ENCODE measurements around the gene MEOX2. TPM values are rescaled to one million over a fixed set of nuclear protein-coding genes. Genes with fewer than 3 reads are reported as not detected.

Gene MEOX2
- total and polyA plus RNA-seq, 4 donors = 3.0 to 103 (median 13.6) TPM

DNA sequence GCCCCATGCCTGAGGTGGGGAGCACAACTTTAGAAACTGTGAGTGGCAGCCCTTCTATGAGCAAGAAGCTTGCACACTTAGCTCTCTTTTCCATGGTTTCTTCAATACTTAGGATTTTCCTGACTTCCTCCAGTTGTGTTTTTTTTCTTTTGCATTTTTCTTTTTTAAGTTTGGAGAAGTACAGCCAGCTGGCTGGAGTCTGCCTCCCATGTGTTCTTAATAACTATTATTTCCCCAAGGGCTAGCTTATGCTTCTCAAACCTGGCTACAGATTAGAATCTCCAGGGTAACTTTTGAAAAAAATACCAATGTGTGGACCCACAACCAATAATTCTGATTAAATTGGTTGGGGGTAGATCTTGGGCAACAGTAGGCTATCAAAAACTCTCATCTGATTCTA is 37.4 kb upstream of the MEOX2 start:
- no peak for DNase-seq
- Histone ChIP-seq H3K4me3 (no peak overlapping the region), H3K36me3 (ENCODE audit: control insufficient read depth in 4 of 4, insufficient read depth in 4 of 4, low read length in 4 of 4) (no peaks in the 10 kb centered on the region), H3K27ac (ENCODE audit: low read depth in 1 of 2, low read length in 1 of 2) (no peak overlapping the region), H3K27me3 (ENCODE audit: control insufficient read depth in 3 of 3, insufficient read depth in 3 of 3, low read length in 2 of 3) (no peaks in the 10 kb centered on the region), H3K9me3 (ENCODE audit: control insufficient read depth in 4 of 4, insufficient read depth in 3 of 4, low read length in 3 of 4) (no peaks in the 10 kb centered on the region), H3K4me1 (ENCODE audit: control insufficient read depth in 5 of 5, insufficient read depth in 5 of 5, low read length in 5 of 5) (peaks cover 0 to 2% (median 0%) of the 10 kb centered on the region in 5 donors), H3K9ac (ENCODE audit: insufficient read depth in 1 of 2, low read length in 2 of 2) (no peak overlapping the region)
- no peak for ATAC-seq (ENCODE audit: insufficient read depth, low FRiP score)
- TF ChIP-seq, protein P1, sequence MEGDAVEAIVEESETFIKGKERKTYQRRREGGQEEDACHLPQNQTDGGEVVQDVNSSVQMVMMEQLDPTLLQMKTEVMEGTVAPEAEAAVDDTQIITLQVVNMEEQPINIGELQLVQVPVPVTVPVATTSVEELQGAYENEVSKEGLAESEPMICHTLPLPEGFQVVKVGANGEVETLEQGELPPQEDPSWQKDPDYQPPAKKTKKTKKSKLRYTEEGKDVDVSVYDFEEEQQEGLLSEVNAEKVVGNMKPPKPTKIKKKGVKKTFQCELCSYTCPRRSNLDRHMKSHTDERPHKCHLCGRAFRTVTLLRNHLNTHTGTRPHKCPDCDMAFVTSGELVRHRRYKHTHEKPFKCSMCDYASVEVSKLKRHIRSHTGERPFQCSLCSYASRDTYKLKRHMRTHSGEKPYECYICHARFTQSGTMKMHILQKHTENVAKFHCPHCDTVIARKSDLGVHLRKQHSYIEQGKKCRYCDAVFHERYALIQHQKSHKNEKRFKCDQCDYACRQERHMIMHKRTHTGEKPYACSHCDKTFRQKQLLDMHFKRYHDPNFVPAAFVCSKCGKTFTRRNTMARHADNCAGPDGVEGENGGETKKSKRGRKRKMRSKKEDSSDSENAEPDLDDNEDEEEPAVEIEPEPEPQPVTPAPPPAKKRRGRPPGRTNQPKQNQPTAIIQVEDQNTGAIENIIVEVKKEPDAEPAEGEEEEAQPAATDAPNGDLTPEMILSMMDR (IDR thresholded peaks at IDR 0.05; ENCODE audit: control extremely low read depth, extremely low read depth) = no peak

DNA sequence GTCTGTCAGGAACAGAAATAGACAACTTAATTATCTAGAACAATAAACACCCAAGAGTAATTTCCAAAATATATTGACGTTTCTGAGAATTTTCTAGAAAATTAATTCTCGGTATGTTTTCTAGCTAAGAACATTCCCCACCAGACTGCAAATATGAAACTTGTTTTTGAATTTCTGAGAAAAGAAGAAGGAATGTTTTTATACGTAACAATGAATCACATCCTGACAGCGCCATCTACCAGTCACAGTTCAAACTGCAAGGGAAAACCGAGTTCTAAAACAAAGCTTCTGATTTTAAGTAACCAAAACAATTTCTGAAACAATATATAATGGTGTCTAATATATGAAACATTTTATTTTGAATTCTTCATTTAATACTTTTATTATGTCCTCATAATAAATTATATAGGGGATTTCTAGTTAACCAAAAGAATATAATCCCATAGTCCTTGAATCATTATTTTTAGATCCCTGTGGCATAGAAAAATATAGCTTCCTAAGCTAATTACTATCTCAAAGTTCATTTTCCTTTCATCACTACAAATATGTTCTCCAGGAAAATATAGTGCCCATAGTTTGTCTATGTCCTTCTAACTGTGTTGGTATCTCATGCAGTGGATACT is 34.5 kb upstream of the MEOX2 start:
- 60 to 71% methylated on average over 5 of the region's 5 CpGs for WGBS, 2 donors
- Histone ChIP-seq H3K9ac (ENCODE audit: insufficient read depth in 1 of 2, low read length in 2 of 2) (no peak overlapping the region), H3K36me3 (ENCODE audit: control insufficient read depth in 4 of 4, insufficient read depth in 4 of 4, low read length in 4 of 4) (no peaks in the 10 kb centered on the region), H3K4me1 (ENCODE audit: control insufficient read depth in 5 of 5, insufficient read depth in 5 of 5, low read length in 5 of 5) (peaks cover 0 to 2% (median 0%) of the 10 kb centered on the region in 5 donors), H3K9me3 (ENCODE audit: control insufficient read depth in 4 of 4, insufficient read depth in 3 of 4, low read length in 3 of 4) (no peaks in the 10 kb centered on the region), H3K27ac (ENCODE audit: low read depth in 1 of 2, low read length in 1 of 2) (no peak overlapping the region), H3K4me3 (no peak overlapping the region), H3K27me3 (ENCODE audit: control insufficient read depth in 3 of 3, insufficient read depth in 3 of 3, low read length in 2 of 3) (no peaks in the 10 kb centered on the region)
- DNase-seq = peak in 1 of 3 donors; percentile 33
- ATAC-seq (ENCODE audit: insufficient read depth, low FRiP score) = no peak
- TF ChIP-seq, protein P1 (IDR thresholded peaks at IDR 0.05; ENCODE audit: control extremely low read depth, extremely low read depth) = no peak

DNA sequence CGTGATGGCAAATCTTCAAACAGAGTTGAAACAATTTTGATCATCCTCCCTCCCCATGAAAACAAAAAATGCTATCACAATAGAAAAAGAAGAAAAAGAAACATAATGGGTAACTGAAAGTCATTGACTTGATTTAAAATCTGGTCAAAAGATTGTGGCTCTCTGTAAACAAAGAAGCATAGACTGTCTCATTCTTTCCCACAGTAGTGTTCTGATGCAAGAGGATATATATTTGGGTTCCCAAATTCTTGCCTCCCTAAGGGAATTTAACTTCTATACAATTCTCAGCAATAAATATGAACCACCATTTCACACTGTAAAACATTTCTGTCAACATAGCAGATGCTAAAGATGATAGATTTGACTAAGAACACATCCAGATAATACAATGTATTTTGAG is 32.8 kb upstream of the MEOX2 start:
- no peak overlapping the region for H3K9ac ChIP-seq (ENCODE audit: insufficient read depth in 1 of 2, low read length in 2 of 2)
- H3K9me3 ChIP-seq (ENCODE audit: control insufficient read depth in 4 of 4, insufficient read depth in 3 of 4, low read length in 3 of 4) = no peaks in the 10 kb centered on the region
- H3K4me3 ChIP-seq = no peak overlapping the region
- H3K27ac ChIP-seq (ENCODE audit: low read depth in 1 of 2, low read length in 1 of 2) = no peak overlapping the region
- peaks cover 0 to 2% (median 0%) of the 10 kb centered on the region in 5 donors for H3K4me1 ChIP-seq (ENCODE audit: control insufficient read depth in 5 of 5, insufficient read depth in 5 of 5, low read length in 5 of 5)
- TF ChIP-seq, protein P1 (IDR thresholded peaks at IDR 0.05; ENCODE audit: control extremely low read depth, extremely low read depth) = no peak
- 84 to 93% methylated on average over 1 of the region's 1 CpG for WGBS, 2 donors
- ATAC-seq (ENCODE audit: insufficient read depth, low FRiP score) (no peak), DNase-seq (no peak)
- H3K27me3 ChIP-seq (ENCODE audit: control insufficient read depth in 3 of 3, insufficient read depth in 3 of 3, low read length in 2 of 3) = no peaks in the 10 kb centered on the region
- no peaks in the 10 kb centered on the region for H3K36me3 ChIP-seq (ENCODE audit: control insufficient read depth in 4 of 4, insufficient read depth in 4 of 4, low read length in 4 of 4)

DNA sequence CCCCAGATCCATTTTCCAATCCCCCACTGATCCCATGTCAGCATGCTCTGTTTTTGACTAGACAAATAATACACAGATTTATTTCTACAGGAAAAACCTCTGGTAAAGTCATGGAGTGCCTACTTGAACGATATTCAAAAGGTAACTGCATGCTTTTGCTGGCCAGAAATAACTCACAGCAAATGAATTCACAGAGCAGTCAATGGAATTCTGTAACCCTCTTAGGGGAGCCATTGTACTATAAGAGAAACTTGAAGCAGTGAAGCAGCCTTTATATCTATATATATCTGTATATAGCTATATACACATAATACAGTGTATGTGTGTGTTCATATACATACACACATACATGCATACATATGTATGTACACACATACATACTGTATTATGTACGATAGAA is 29.0 kb upstream of the MEOX2 start:
- Histone ChIP-seq H3K27me3 (ENCODE audit: control insufficient read depth in 3 of 3, insufficient read depth in 3 of 3, low read length in 2 of 3) (no peaks in the 10 kb centered on the region), H3K27ac (ENCODE audit: low read depth in 1 of 2, low read length in 1 of 2) (no peak overlapping the region), H3K4me3 (no peak overlapping the region), H3K9me3 (ENCODE audit: control insufficient read depth in 4 of 4, insufficient read depth in 3 of 4, low read length in 3 of 4) (no peaks in the 10 kb centered on the region), H3K36me3 (ENCODE audit: control insufficient read depth in 4 of 4, insufficient read depth in 4 of 4, low read length in 4 of 4) (no peaks in the 10 kb centered on the region), H3K4me1 (ENCODE audit: control insufficient read depth in 5 of 5, insufficient read depth in 5 of 5, low read length in 5 of 5) (no peaks in the 10 kb centered on the region), H3K9ac (ENCODE audit: insufficient read depth in 1 of 2, low read length in 2 of 2) (no peak overlapping the region)
- TF ChIP-seq, protein P1 (IDR thresholded peaks at IDR 0.05; ENCODE audit: control extremely low read depth, extremely low read depth) = no peak
- WGBS, 2 donors = 68 to 87% methylated on average over 2 of the region's 2 CpGs
- DNase-seq (peak in 2 of 3 donors; percentile 60 to 61), ATAC-seq (ENCODE audit: insufficient read depth, low FRiP score) (no peak)

Data from lung (tissue), 12 donors.